CD4-positive, alpha-beta T cell treated with Interleukin-1 beta for 1 hour (primary cell): ENCODE results near the gene ASTN2.

Experiments used
- DNase-seq, 2 donors: peaks; one replicate each; pipeline ENCODE4 v3.0.0-alpha.2; 2020 to 2022

The ASTN2 gene

GRCh38 chr9:116774421-116775180 is 640.3 kb downstream of the ASTN2 start:
- no peak for DNase-seq

- no peak for DNase-seq
These were observed 647.6 kb downstream of the ASTN2 start for GRCh38 chr9:116767219-116767618.

GRCh38 chr9:116765011-116765410 is 649.8 kb downstream of the ASTN2 start:
- DNase-seq: no peak

GRCh38 chr9:116763770-116764169 is 651.1 kb downstream of the ASTN2 start:
- DNase-seq: no peak

GRCh38 chr9:116760636-116761035 is 654.2 kb downstream of the ASTN2 start:
- DNase-seq: no peak

GRCh38 chr9:116757030-116757429 is 657.8 kb downstream of the ASTN2 start:
- DNase-seq: no peak

- DNase-seq: no peak
These were observed 661.5 kb downstream of the ASTN2 start for GRCh38 chr9:116753389-116753788.

- DNase-seq: no peak
These were observed 664.3 kb downstream of the ASTN2 start for GRCh38 chr9:116750510-116750909.

- no peak for DNase-seq
These were observed 665.1 kb downstream of the ASTN2 start for GRCh38 chr9:116749772-116750171.

GRCh38 chr9:116749176-116749575 is 665.7 kb downstream of the ASTN2 start:
- DNase-seq: no peak

- no peak for DNase-seq
These were observed 673.1 kb downstream of the ASTN2 start for GRCh38 chr9:116741742-116742141.

- no peak for DNase-seq
These were observed 673.6 kb downstream of the ASTN2 start for GRCh38 chr9:116741086-116741740.

- peak; percentile 15 to 27 for DNase-seq
These were observed 677.7 kb downstream of the ASTN2 start for GRCh38 chr9:116737152-116737546.

- DNase-seq: no peak
These were observed 678.3 kb downstream of the ASTN2 start for GRCh38 chr9:116736399-116737151.

- no peak for DNase-seq
These were observed 681.7 kb downstream of the ASTN2 start for GRCh38 chr9:116733010-116733641.

- no peak for DNase-seq
These were observed 688.3 kb downstream of the ASTN2 start for GRCh38 chr9:116726602-116727001.

GRCh38 chr9:116724123-116724522 is 690.7 kb downstream of the ASTN2 start:
- DNase-seq: no peak

GRCh38 chr9:116721944-116722343 is 692.9 kb downstream of the ASTN2 start:
- DNase-seq: no peak

- DNase-seq: no peak
These were observed 693.4 kb downstream of the ASTN2 start for GRCh38 chr9:116721411-116721810.

- no peak for DNase-seq
These were observed 694.7 kb downstream of the ASTN2 start for GRCh38 chr9:116720111-116720510.

GRCh38 chr9:116718111-116718510 is 696.7 kb downstream of the ASTN2 start:
- DNase-seq: no peak

- DNase-seq: no peak
These were observed 697.7 kb downstream of the ASTN2 start for GRCh38 chr9:116717150-116717549.

GRCh38 chr9:116716438-116716837 is 698.4 kb downstream of the ASTN2 start:
- DNase-seq: no peak
